ENCODE data around the gene MRPS18B. TPM values are rescaled to one million over a fixed set of nuclear protein-coding genes. Genes with fewer than 3 reads are reported as not detected.

MRPS18B gene
- total and polyA plus RNA-seq, 2 donors (not counting 1 experiment from before 2014, with no cell fraction given), result 35.9 to 38.8 TPM

DNA sequence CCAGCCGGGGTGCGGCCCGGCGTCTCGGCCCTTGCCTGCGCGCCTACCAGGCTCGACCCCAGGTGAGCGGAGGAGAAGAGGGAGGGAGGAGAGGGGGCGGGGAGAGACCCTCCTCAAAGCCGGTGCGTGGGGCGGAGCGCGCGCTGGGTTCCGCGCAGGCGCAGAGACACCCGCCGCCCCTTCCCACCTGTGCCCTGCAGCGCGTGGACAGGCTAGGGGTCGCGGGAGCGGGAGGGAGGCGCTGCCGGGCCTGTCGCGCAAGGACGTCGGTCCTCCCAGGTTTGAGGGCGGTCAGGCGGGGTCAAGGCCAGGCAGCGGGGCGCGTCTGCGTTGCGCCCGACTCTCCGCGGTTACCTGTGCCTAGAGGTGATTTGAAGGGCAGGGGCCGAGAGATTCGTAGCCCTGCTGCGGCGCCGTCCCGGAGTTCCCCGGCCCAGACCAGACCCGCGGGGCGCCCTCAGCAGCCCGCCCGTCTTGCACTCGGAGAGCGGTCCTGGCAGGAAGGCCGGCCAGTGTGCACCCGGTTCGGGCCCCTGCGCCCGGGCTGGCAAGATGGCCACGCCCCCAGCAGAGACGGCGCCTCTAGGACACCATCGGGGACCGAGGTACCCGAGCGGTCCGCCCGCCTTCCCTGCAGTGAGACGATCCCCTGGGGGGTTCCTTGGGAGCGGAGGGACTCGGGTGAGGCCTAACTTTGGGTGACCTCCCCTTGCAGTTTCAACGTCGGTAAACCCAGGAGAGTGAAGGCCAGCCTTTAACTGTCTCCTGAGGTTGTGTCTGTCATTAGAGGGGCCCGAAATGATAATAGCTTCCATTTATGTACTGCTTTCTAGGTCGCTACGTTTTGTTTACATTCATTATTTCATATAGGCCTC, 29.8 kb downstream of the MRPS18B start:
- WGBS (ENCODE audit: insufficient coverage), result under 1% methylated on average over 75 of the region's 78 CpGs
- Histone ChIP-seq H3K9me3 (ENCODE audit: control extremely low read depth in 1 of 3, control insufficient read depth in 2 of 3, insufficient read depth in 1 of 3, low read length in 2 of 3) (no peaks in the 10 kb centered on the region), H3K9ac (ENCODE audit: low read length) (peak overlapping the region; percentile 94), H3K36me3 (replicated peaks in 1 of 2; ENCODE audit: control extremely low read depth in 1 of 2, control insufficient read depth in 1 of 2, extremely low read depth in 1 of 2, insufficient read depth in 2 of 2, low read length in 1 of 2) (peaks cover 1 to 24% of the 10 kb centered on the region in 2 experiments), H2AFZ (ENCODE audit: insufficient read depth, low read depth, low read length, poor library complexity, severe bottlenecking) (peak overlapping the region; percentile 99), H3K4me3 (ENCODE audit: control extremely low read depth in 1 of 5, extremely low read depth in 1 of 5, insufficient read depth in 1 of 5, low read depth in 2 of 5, low read length in 4 of 5) (peak overlapping the region; percentile 24 to 93 (median 80)), H3K4me1 (ENCODE audit: control insufficient read depth in 2 of 2, insufficient read depth in 2 of 2, low read length in 2 of 2) (peaks cover 12 to 21% of the 10 kb centered on the region in 2 donors), H4K20me1 (ENCODE audit: control insufficient read depth, insufficient read depth, low read length, poor library complexity, severe bottlenecking) (peaks cover 19% of the 10 kb centered on the region), H3K27me3 (replicated peaks in 1 of 4; ENCODE audit: control extremely low read depth in 1 of 4, control insufficient read depth in 3 of 4, insufficient read depth in 4 of 4, low read length in 3 of 4) (no peaks in the 10 kb centered on the region), H3K4me2 (replicated peaks; ENCODE audit: low read depth, low read length, poor library complexity, severe bottlenecking) (peak overlapping the region; percentile 94), H3K27ac (ENCODE audit: low read length in 2 of 2) (peak overlapping the region; percentile 76 to 89), H3K79me2 (ENCODE audit: control insufficient read depth, insufficient read depth, low read length) (peaks cover 28% of the 10 kb centered on the region)
- Mint-ChIP-seq H3K4me1 (peaks cover 28% of the 10 kb centered on the region), H3K4me3 (peak overlapping the region; percentile 89), H3K27me3 (no peaks in the 10 kb centered on the region), H3K27ac (peak overlapping the region; percentile 95), H3K9me3 (ENCODE audit: insufficient read depth) (no peaks in the 10 kb centered on the region)
- CTCF ChIA-PET, result interaction anchor here (0.7 to 1.6 kb wide), 4 partner anchors 25 to 164 kb away, joined by 3 to 7 read pairs (median 4); no protein-coding TSS in a partner anchor
- TF ChIP-seq EZH2 (IDR thresholded peaks at IDR 0.05; ENCODE audit: borderline replicate concordance, insufficient read depth, low read depth, low read length, poor library complexity, severe bottlenecking), result no peak
- TF ChIP-seq, protein P1, sequence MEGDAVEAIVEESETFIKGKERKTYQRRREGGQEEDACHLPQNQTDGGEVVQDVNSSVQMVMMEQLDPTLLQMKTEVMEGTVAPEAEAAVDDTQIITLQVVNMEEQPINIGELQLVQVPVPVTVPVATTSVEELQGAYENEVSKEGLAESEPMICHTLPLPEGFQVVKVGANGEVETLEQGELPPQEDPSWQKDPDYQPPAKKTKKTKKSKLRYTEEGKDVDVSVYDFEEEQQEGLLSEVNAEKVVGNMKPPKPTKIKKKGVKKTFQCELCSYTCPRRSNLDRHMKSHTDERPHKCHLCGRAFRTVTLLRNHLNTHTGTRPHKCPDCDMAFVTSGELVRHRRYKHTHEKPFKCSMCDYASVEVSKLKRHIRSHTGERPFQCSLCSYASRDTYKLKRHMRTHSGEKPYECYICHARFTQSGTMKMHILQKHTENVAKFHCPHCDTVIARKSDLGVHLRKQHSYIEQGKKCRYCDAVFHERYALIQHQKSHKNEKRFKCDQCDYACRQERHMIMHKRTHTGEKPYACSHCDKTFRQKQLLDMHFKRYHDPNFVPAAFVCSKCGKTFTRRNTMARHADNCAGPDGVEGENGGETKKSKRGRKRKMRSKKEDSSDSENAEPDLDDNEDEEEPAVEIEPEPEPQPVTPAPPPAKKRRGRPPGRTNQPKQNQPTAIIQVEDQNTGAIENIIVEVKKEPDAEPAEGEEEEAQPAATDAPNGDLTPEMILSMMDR (IDR thresholded peaks at IDR 0.05), result no peak
- POLR2A ChIA-PET, result interaction anchor here (0.6 to 1.0 kb wide), 6 partner anchors 19 to 998 kb away, joined by 3 to 6 read pairs (median 3); partner anchors contain the start of gene PPP1R10
- ATAC-seq (ENCODE audit: low read depth) (peak; percentile 71), DNase-seq (peak; percentile 80)
- intact Hi-C loops (cut with micrococcal nuclease), result loop anchor here (1.0 kb wide), 5 partner anchors 21 to 91 kb away; partner anchors contain the start of genes ATAT1, DHX16, GNL1 and MRPS18B
